Neural progenitor cell (in vitro differentiated cells): ENCODE data around the gene CLCNKA. TPM values are rescaled to one million over a fixed set of nuclear protein-coding genes. Genes with fewer than 3 reads are reported as not detected.
"Not testable (repeated sequence)": the region's sequence is repeated elsewhere in the genome, so short reads cannot be mapped to it uniquely, and the experiment has no call there.

Experiments
- DNase-seq: peaks from one replicate; pipeline ENCODE4 v3.0.0-alpha.2; 2016; ENCODE audit warnings: low spot score
- H2AFZ ChIP-seq: fragments of 200-600 bp; sonication (generic); replicated peaks from 2 replicates; pipeline ENCODE4 v1.6.1; 2016; ENCODE audit warnings: antibody characterized with exemption
- H3F3A ChIP-seq: fragments of 200-600 bp; sonication (generic); 2 replicates; pipeline ENCODE4 v1.6.1; 2016; ENCODE audit warnings: antibody characterized with exemption, low read depth
- H3K27ac ChIP-seq: fragments of 200-600 bp; sonication (generic); 2 replicates; pipeline ENCODE4 v1.5.1; 2016; ENCODE audit warnings: mild to moderate bottlenecking
- H3K27me3 ChIP-seq: fragments of 200-600 bp; sonication (generic); 2 replicates; pipeline ENCODE4 v1.6.1; 2016; ENCODE audit warnings: mild to moderate bottlenecking, moderate library complexity
- H3K36me3 ChIP-seq: fragments of 200-600 bp; sonication (generic); 2 replicates; pipeline ENCODE4 v1.5.1; 2016
- H3K4me1 ChIP-seq: fragments of 200-600 bp; sonication (generic); 2 replicates; pipeline ENCODE4 v1.6.1; 2016; ENCODE audit warnings: mixed run types
- H3K4me2 ChIP-seq: fragments of 200-600 bp; sonication (generic); 2 replicates; pipeline ENCODE4 v1.6.1; 2016
- H3K4me3 ChIP-seq: fragments of 200-600 bp; sonication (generic); 2 replicates; pipeline ENCODE4 v1.5.1; 2016
- H3K79me2 ChIP-seq: fragments of 200-600 bp; sonication (generic); 2 replicates; pipeline ENCODE4 v1.6.1; 2016; ENCODE audit warnings: low read depth
- H3K9ac ChIP-seq: fragments of 200-600 bp; sonication (generic); 2 replicates; pipeline ENCODE4 v1.6.1; 2016
- H3K9me3 ChIP-seq: fragments of 200-600 bp; sonication (generic); 2 replicates; pipeline ENCODE4 v1.5.1; 2016; ENCODE audit warnings: low read depth
- H4K20me1 ChIP-seq: fragments of 200-600 bp; sonication (generic); 2 replicates; pipeline ENCODE4 v1.6.1; 2016; ENCODE audit warnings: low read depth
- H3K27ac Mint-ChIP-seq: 3 replicates; pipeline ENCODE4 v1.8.0; 2021; ENCODE audit warnings: mixed read lengths
- H3K27me3 Mint-ChIP-seq: 2 replicates; pipeline ENCODE4 v1.8.0; 2022; ENCODE audit warnings: low read depth, mild to moderate bottlenecking, inconsistent platforms, moderate library complexity, mixed read lengths; ENCODE audit not compliant: insufficient read depth
- H3K36me3 Mint-ChIP-seq: 3 replicates; pipeline ENCODE4 v1.8.0; 2021; ENCODE audit warnings: mixed read lengths
- H3K4me1 Mint-ChIP-seq: 3 replicates; pipeline ENCODE4 v1.8.0; 2021; ENCODE audit warnings: mixed read lengths
- H3K4me3 Mint-ChIP-seq: 3 replicates; pipeline ENCODE4 v1.8.0; 2021; ENCODE audit warnings: mild to moderate bottlenecking, moderate library complexity, mixed read lengths
- H3K9me3 Mint-ChIP-seq: 3 replicates; pipeline ENCODE4 v1.8.0; 2020; ENCODE audit warnings: mixed read lengths
- CTCF ChIP-seq: fragments of 200-600 bp; sonication (generic); IDR thresholded peaks from 2 replicates; pipeline ENCODE4 v1.5.1; 2017; ENCODE audit warnings: antibody characterized with exemption, mild to moderate bottlenecking
- EZH2 ChIP-seq: fragments of 200-600 bp; sonication (generic); IDR thresholded peaks from 2 replicates; pipeline ENCODE4 v1.6.1; 2017; ENCODE audit warnings: antibody characterized with exemption, mild to moderate bottlenecking, moderate library complexity
- EZH2phosphoT487 ChIP-seq: fragments of 200-600 bp; sonication (generic); IDR thresholded peaks from 2 replicates; pipeline ENCODE4 v1.6.1; 2017; ENCODE audit warnings: antibody characterized with exemption
- total RNA-seq: library from RNA; depleted of rRNA; stranded (reverse); fragments of >200 nt; gene quantifications from 2 replicates; pipeline ENCODE4 v1.2.3, GENCODE V29; 2015; ENCODE audit warnings: low replicate concordance

The CLCNKA gene
- total RNA-seq, 1 donor from 2014 or later = not detected

- Mint-ChIP-seq H3K36me3 (no peaks in the 10 kb centered on the region), H3K27ac (peak overlapping the region; percentile 23), H3K4me3 (no peak overlapping the region), H3K9me3 (no peaks in the 10 kb centered on the region), H3K4me1 (peaks cover 16% of the 10 kb centered on the region), H3K27me3 (peaks cover 7% of the 10 kb centered on the region)
- no peaks in the 10 kb centered on the region for H3F3A ChIP-seq
- H3K4me1 ChIP-seq = no peaks in the 10 kb centered on the region
- no peaks in the 10 kb centered on the region for H3K36me3 ChIP-seq
- no peak overlapping the region for H3K9ac ChIP-seq
- no peak overlapping the region for H3K4me2 ChIP-seq
- no peaks in the 10 kb centered on the region for H4K20me1 ChIP-seq
- no peaks in the 10 kb centered on the region for H3K79me2 ChIP-seq
- TF ChIP-seq CTCF (no peak), EZH2 (no peak), EZH2phosphoT487 (no peak)
- H3K4me3 ChIP-seq = no peak overlapping the region
- no peaks in the 10 kb centered on the region for H3K9me3 ChIP-seq
- no peak overlapping the region for H2AFZ ChIP-seq
- no peak overlapping the region for H3K27ac ChIP-seq
- DNase-seq = no peak
- H3K27me3 ChIP-seq = no peaks in the 10 kb centered on the region
Measured at GRCh38 chr1:16041200-16041599, 19.4 kb downstream of the CLCNKA start.

- no peaks in the 10 kb centered on the region for H3K79me2 ChIP-seq
- Mint-ChIP-seq H3K4me3 (no peak overlapping the region), H3K4me1 (peaks cover 20% of the 10 kb centered on the region), H3K27me3 (peaks cover 9% of the 10 kb centered on the region), H3K36me3 (no peaks in the 10 kb centered on the region), H3K9me3 (no peaks in the 10 kb centered on the region), H3K27ac (no peak overlapping the region)
- H4K20me1 ChIP-seq = no peaks in the 10 kb centered on the region
- no peak overlapping the region for H3K27ac ChIP-seq
- H2AFZ ChIP-seq = no peak overlapping the region
- no peaks in the 10 kb centered on the region for H3K27me3 ChIP-seq
- no peak overlapping the region for H3K4me3 ChIP-seq
- H3K9ac ChIP-seq = no peak overlapping the region
- TF ChIP-seq EZH2 (no peak), EZH2phosphoT487 (no peak), CTCF (no peak)
- no peak for DNase-seq
- no peak overlapping the region for H3K4me2 ChIP-seq
- no peaks in the 10 kb centered on the region for H3K9me3 ChIP-seq
- H3F3A ChIP-seq = peaks cover 1% of the 10 kb centered on the region
- no peaks in the 10 kb centered on the region for H3K36me3 ChIP-seq
- H3K4me1 ChIP-seq = no peaks in the 10 kb centered on the region
Measured at GRCh38 chr1:16042096-16042495, 20.3 kb downstream of the CLCNKA start.

- not testable (repeated sequence) for H4K20me1 ChIP-seq, H3K79me2 ChIP-seq, H3K4me1 ChIP-seq, H3K9ac ChIP-seq, H3K4me3 Mint-ChIP-seq, H3K27ac Mint-ChIP-seq, H3K36me3 Mint-ChIP-seq, H3K27me3 ChIP-seq, H3K27ac ChIP-seq, H3K9me3 Mint-ChIP-seq, H3K36me3 ChIP-seq, H3K4me3 ChIP-seq, H3K9me3 ChIP-seq, DNase-seq, H3K4me2 ChIP-seq, H3F3A ChIP-seq, H2AFZ ChIP-seq
- H3K4me1 Mint-ChIP-seq = peaks cover 20% of the 10 kb centered on the region
- peaks cover 13% of the 10 kb centered on the region for H3K27me3 Mint-ChIP-seq
Measured at GRCh38 chr1:16042654-16043053, 20.8 kb downstream of the CLCNKA start.

- peak within 1 kb of the TSS; percentile 9 for H3K27ac Mint-ChIP-seq
- peaks cover 14% of the 10 kb centered on the region for H3K27me3 Mint-ChIP-seq
- H3K9me3 Mint-ChIP-seq = no peaks in the 10 kb centered on the region
Measured at GRCh38 chr1:16043521-16043920, 21.7 kb downstream of the CLCNKA start, which contains the start of gene CLCNKB. Gene CLCNKB (plus strand): TSS chr1:16043782. CDS start chr1:16044493, 711 bp downstream.

More at GRCh38 chr1:16043521-16043920, 21.7 kb downstream of the CLCNKA start, which contains the start of gene CLCNKB:
- no peaks in the 10 kb centered on the region for H3K36me3 Mint-ChIP-seq
- peaks cover 20% of the 10 kb centered on the region for H3K4me1 Mint-ChIP-seq
- no peaks in the 10 kb centered on the region for H3K36me3 ChIP-seq
- H3K9me3 ChIP-seq = no peaks in the 10 kb centered on the region
- peaks cover 8% of the 10 kb centered on the region for H3K27me3 ChIP-seq
- H3K4me2 ChIP-seq = no peak within 1 kb of the TSS
- H3K9ac ChIP-seq = no peak within 1 kb of the TSS
- no peak for TF ChIP-seq EZH2
- H3K4me3 Mint-ChIP-seq = no peak within 1 kb of the TSS
- H3K4me3 ChIP-seq = no peak within 1 kb of the TSS
- no peaks in the 10 kb centered on the region for H3K79me2 ChIP-seq
- H2AFZ ChIP-seq = no peak within 1 kb of the TSS
- H3K27ac ChIP-seq = no peak within 1 kb of the TSS
- no peak for DNase-seq
- no peaks in the 10 kb centered on the region for H4K20me1 ChIP-seq
- no peaks in the 10 kb centered on the region for H3K4me1 ChIP-seq
- H3F3A ChIP-seq = peaks cover 7% of the 10 kb centered on the region
